Measurements from ENCODE around the gene CCDC68.

- TF ChIP-seq CTCF (IDR thresholded peaks at IDR 0.05) (no peak), POLR2A (IDR thresholded peaks at IDR 0.05) (no peak), POLR2AphosphoS5 (IDR thresholded peaks at IDR 0.05) (no peak), EP300 (IDR thresholded peaks at IDR 0.05) (no peak)
Observed at GRCh38 chr18:54961868-54962267, 2.6 kb upstream of the CCDC68 start.

Data from upper lobe of left lung (tissue), 4 donors.